Activated gamma-delta T cell (primary cell): ENCODE measurements around the gene PSMB4.
"Not testable (repeated sequence)": the region's sequence is repeated elsewhere in the genome, so short reads cannot be mapped to it uniquely, and the experiment has no call there.

Experiments
- DNase-seq: peaks from one replicate; lab custom pipeline; 2025; lab: John Stamatoyannopoulos, UW
- total RNA-seq, 2 donors: gene quantifications; one replicate each; lab custom pipeline; 2026; lab: John Stamatoyannopoulos, UW

The PSMB4 gene
- total RNA-seq: 186 to 188 reads per million in 2 donors

DNA sequence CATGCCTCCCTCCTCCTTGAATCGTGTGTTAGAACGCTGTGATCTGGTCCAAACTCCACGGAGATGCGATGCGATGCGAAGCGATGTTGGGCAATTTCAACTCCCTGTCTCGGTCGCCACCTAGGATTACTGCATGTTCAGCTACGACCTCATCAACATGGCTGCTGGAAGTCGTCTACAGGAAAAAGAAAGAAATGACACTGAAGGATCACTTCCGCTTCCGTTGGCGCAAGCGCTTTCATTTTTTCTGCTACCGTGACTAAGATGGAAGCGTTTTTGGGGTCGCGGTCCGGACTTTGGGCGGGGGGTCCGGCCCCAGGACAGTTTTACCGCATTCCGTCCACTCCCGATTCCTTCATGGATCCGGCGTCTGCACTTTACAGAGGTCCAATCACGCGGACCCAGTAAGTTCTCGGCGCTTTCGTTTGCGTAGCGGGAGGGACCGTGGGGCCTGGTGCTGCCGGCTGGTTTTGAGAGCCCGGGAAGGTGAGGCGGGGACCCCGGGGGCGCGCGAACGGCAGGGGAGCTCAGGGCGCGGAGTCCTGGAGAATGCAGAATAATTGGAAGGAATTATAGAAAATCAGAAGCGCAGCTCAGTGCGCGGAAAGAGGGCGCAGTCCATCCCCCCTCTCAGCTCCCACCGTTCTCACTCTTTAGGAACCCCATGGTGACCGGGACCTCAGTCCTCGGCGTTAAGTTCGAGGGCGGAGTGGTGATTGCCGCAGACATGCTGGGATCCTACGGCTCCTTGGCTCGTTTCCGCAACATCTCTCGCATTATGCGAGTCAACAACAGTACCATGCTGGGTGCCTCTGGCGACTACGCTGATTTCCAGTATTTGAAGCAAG is at the start of gene PSMB4:
Gene PSMB4 (plus strand): TSS at position 250 of the 848 bp plus-strand sequence. CDS start 15 bp downstream, at position 265.
- DNase-seq: peak; percentile 16

DNA sequence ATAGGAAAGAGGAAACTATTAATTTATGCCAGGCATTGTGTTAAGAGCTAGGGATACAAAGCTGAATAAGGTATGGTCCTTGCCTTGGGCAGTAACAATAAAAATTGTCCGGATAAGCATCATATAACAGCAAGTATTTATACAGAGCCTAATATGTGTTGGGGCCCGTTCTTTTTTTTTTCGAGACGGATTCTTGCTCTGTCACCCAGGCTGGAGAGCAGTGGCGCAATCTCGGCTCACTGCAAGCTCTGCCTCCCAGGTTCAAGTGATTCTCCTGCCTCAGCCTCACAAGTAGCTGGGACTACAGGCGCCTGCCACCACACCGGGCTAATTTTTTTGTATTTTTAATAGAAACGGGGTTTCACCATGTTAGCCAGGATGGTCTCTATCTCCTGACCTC is 49.0 kb upstream of the PSMB4 start:
- not testable (repeated sequence) for DNase-seq

DNA sequence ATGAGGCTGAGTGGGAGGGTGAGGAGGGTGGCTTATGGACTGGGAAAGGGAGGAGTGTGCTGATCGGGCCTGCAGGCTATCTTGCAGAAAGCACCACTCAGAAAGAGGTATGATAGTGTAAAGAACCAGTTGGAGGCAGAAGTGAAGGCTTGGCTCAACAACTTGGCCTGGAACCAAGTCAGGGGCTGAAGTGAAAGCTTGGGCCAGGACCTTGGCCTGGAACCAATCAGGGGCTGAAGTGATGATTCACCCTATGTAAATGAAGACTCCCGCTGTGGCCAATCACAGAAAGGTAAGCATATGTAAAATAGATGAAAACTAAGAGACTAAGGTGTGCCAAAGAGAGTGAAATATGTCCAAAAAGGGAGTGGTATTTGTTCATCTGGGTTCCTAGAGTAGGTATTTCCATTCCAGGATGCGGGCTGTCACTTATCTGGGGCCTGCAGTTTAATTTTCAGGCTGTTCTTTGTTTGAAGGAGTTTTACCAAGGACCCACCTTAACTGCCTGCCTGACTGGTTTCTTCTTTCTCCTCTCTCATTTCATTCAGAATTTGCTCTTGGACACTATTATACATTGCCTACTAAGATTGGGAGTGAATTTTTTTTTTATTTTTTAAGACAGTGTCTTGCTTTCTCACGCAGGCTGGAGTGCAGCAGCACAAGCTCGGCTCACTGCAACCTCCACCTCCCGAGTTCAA is 47.2 kb upstream of the PSMB4 start:
- DNase-seq: no peak

DNA sequence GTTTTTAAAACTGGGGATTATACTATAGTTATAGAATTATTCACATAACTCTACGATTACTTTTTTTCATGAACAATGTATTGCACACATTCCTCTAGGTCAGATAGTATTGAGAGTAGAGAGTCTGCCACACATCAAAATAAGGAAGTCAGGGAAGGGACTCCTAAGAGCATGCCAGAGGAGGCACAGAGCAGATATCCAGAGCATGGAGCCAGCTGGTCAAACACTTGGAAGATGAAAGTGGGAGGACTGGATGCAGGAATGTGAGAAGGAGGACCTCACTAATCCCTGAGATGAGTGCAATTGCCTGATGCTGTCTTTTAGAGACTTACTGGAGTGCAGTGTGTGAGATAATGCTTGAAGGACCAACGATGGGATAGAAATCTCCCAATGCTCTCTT is 42.7 kb upstream of the PSMB4 start:
- DNase-seq: no peak

DNA sequence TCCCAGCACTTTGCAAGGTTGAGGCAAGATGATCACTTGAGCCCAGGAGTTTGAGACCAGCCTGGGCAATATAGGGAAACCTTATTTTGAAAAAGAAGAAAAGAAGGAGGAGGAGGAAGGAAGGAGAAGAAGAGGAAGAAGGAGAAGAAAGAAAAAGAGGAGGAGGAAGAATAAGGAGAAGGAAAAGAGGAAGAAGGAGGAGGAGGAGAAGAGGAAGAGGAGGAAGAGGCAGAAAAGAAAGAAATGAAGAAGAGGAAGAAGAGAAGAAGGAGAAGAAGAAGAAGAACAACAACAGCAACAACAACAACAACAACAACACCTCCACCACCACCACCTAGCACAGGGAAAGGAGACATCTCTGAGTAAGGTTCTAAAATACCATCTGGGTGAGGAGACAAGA is 37.5 kb upstream of the PSMB4 start:
- DNase-seq: no peak

DNA sequence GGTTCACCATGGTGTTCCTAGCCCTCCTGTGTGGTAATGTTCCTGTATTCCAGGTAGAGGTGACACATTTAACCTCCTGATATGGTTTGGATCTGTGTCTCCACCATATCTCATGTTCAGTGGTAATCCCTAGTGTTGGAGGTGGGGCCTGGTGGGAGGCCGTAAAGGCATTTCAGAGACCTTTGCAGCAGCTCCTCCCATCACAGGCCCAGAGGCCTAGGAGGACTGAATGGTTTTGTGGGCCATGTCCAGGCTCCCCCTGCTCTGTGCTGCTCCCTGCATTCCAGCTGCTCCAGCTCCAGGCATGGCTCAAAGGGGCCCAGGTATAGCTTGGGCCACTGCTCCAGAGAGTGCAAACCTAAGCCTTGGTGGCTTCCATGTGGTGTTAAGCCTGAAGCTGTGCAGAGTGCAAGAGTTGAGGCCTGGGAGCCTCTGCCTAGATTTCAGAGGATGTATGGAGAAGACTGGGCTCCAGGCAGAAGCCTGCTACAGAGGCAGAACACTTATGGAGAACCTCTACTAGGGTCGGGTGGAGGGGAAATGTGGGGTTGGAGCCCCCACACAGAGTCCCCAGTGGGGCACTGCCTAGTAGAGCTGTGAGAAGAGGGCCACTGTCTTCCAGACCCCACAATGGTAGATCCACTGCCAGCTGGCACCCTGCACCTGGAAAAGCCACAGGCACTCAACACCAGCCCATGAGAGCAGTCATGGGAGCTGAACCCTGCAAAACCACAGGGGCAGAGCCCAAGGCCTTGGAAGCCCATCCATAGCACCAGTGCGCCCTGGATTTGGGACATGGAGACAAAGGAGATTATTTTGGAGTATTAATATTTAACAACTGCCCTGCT is 36.8 kb upstream of the PSMB4 start:
- DNase-seq: no peak

DNA sequence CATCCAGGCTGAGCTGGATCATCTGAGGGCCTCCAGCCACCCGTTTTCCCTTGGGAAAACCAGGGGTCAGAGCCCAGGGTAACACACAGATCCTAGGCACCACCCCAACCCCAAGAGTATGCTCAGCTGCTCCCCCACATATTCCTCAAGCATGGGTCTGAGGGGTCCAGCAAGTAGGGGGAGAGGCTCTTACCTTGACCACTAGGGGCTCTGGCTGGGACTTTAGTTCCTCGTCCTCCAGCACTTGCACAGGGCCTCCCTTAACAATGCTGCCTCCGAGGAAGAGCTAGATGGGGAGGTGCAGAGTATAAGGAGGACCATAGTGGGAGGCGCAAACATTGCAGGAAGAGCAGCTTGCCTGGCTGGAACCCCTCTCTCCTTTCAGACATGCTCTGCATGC is 34.4 kb upstream of the PSMB4 start:
- DNase-seq: no peak

DNA sequence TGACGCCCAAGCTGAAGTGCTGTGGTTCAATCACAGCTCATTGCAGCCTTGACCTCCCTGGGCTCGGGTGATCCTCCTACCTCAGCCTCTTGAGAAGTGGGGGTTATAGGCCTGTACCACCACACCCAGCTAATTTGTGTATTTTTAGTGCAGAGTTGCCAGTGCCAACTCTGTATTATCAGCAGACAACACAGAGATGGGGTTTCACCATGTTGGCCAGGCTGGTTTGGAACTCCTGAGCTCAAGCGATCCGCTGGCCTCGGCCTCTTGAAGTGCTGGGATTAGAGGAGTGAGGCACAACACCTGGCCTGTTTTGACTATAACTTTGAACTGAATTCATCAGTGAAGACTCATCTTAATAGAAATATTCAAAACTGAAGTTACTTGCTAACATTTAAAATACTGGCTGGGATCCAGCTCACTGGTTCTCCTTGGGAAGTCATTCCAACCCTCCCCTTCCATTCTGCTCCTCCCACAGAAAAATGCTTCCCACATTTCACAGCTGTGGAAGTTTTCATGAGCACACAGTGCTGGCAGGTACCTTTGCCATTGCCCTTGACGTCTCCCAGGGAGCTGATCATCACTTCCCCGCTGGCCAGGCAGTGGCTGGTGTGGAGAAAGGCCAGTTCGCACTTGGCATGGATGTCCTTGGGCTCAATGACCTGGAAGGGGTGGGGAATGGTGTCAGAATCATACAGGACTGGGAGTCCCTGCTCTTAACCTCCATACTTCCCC is 31.5 kb upstream of the PSMB4 start:
- no peak for DNase-seq

DNA sequence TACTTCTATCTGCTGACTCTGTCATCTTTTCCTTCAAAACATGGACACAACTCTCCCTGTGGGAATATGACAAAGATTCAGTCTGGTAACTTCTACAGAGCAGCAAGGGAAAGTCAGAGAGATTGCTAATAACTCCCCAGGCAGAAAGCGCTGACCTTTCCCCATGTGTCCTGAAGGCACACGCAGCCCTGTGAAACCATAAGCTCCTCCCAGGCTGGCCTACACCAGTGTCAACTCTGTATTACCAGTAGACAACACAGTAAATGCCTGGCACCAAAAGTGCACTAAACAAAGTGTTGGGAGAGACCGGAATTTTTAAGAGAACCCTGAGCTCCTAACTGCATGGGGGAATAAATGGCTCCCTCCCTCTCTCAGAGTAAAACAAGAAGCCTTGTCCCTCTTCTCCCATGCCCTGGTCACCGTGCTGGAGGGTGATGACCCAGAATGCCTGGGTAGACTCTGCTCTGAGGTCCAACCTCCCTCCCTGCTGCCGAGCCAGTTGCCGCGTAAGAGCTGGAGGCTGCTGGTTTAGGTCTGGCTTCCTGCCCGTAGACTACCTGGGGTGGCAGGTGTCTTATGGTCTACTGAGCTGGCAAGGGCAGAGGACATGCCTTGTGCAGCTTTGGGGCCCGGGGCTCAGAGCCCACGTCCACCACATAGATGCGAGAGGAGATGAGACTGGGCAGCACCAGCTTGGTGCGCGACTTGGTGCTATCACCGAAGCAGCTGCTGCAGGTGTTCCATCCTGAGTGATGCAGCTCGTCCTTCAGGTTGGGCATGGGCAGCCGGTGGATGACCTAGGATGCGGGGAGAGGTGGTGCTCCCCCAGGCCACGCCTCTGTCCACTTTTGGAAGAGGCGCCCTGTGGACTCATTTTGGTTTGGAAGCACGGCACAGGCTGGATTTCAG is 30.7 kb upstream of the PSMB4 start:
- no peak for DNase-seq

DNA sequence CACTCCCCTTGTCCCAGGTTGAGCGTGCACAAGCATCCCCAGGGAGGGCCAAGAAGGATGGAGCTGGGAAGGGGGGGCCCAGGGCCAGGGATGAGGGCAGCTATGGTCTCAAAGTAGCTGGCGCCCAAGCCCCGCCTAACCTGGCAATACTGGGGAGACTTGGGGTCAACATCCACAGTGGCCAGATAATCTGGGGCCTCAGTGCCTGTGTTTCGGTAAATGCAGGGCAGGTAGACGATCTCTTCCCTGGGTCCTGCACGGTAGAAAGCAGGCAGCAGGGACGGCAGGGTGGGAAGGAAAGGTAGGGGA is 30.1 kb upstream of the PSMB4 start:
- no peak for DNase-seq

DNA sequence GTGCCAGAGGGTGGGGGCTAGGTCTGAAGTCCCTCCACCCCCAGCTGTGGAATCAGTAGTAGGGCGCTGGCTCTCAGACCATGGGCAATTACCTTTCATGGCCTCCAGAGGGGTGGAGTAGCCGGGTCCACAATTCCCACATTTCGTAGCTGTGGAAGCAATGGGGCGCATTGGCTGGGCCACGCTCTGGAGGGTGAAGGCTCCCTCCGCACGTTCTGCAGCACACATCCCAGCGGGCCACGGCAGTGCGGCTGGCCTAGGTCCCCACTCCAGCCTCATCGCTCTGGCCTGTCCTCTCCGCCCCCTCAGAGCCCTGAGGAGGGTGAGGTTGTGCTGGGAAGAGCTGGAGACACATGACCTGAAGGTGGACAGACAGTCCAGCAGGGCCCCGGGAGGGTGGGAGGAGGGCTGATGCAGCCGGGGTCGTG is 29.7 kb upstream of the PSMB4 start:
- DNase-seq: no peak

DNA sequence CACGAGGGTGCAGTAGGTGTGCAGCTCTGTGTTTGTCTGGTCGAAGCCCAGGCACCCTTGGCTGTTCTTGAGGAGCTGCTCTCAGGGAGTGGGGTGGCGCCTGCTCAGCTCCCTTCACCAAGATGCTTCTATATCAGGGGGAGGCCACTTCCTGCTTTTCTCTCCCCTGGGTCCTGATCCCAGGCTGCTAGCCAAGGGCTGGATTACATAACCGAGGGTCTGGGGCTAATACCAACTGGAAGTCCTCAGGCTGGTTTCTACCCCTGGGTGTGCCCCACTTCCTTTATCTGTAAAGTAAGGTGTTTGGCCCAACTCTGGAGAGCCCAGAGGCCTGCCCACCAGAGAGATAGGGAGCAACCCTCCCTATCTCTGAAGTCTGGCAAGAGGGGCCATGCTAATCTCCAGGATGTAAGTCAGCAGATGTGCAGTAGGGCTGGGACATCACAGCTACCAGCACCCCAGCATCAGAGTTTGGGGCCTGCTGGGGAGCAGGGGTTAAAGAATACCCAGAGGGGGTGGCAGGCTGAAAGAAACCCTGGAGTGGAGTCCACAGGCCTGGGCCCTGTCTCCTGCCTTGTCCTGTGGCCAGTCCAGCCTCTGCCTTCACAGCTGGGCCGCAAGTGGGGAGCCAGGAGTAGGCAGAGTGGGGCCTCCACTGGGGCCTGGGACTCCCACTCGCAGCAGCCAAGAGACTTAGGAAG is 29.0 kb upstream of the PSMB4 start:
- no peak for DNase-seq

DNA sequence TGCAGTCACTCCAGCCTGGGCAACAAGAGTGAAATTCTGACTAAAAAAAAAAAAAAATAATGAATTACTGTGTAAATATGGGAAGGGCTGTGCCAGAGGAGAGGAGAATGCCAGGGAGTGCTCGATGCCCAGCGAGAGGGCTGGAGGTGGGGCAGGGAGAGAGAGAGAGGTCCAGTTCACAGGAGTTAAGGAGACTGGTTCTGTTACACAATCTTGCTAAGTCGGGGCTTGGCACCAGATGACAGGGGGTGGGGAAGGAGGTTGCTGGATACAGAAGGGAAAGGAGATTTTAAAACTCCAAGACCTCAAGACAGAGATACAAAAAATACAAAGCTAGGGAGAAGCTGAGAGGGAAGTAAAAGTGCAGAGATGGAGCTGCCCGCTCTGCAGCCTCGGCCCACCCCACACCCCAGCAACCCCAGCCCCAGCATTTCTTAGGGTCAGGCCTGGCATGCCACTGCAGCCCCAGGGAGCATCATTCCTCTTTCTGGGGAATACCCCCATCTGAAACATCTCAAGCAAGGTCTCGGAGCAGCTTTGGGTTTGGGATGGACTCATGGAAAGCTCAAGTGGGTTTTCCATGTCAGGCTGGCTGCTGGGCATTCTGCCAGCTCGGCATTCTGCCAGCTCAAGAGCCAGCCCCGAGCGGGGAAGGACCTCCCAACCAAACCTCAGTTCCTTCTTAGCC is 27.9 kb upstream of the PSMB4 start:
- no peak for DNase-seq

DNA sequence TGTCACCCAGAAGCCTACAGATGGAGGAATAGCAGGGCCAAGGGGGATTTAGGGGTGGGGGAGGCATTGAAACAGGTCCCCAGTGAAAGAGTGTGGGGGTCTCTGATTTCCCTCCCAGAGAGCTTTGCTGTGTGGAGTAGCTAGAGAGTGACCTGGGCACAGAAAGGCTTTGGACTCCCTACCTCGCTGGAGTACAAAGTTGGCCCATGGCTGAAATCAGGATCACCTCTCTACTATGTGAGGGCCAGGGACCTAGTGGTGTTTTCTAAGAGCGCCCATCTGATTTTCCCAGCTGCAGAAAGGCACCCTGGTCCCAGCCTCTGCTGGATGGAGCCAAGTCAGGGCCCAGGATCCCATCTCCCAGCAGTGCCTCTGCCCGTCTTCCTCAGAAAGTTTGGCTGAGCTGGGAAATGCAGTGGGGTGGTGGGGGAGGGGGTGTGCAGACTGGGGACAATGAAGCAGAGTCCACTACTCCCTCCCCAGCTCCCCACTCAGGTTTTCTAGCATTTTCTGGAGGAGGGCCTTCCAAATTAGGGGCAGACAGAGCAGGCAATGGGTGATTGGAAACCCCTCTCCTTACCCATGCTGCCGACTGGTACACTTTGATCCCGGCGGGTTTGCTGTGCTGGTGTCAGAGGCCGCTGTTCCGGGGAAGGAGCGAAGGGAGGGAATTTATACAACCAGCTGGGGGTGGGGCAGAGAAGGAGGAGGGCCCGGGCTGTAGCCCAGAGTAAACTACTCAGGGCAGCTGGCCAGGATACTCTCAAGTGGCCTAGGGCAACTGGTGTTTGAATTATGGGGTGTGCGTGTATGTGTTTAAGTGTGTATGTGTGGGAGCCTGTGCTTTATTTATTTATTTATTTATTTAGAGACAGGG is 27.1 kb upstream of the PSMB4 start, which contains the start of gene SELENBP1:
Gene SELENBP1 (minus strand): TSS at position 648 of the 877 bp plus-strand sequence. CDS start 64 bp downstream, at position 584.
- no peak for DNase-seq

DNA sequence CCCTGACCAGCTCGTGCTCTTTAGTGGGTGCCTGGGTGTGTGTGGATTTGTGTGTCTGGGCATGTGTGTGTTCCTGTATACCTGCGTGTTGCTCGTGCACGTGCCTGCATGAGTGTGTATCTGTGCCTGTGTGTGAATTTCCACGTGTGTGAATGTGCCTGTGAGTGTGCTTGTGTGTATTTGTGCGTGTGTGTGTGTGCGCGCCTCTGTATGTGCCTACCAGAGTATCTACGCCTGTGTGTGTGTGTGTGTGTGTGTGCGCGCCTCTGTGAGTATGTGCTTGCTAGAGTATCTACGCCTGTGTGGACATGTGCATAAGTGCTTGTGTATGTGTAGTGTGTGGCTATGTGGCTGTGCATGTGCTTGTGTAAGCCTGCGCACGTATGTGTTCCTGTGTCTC is 26.2 kb upstream of the PSMB4 start:
- no peak for DNase-seq

DNA sequence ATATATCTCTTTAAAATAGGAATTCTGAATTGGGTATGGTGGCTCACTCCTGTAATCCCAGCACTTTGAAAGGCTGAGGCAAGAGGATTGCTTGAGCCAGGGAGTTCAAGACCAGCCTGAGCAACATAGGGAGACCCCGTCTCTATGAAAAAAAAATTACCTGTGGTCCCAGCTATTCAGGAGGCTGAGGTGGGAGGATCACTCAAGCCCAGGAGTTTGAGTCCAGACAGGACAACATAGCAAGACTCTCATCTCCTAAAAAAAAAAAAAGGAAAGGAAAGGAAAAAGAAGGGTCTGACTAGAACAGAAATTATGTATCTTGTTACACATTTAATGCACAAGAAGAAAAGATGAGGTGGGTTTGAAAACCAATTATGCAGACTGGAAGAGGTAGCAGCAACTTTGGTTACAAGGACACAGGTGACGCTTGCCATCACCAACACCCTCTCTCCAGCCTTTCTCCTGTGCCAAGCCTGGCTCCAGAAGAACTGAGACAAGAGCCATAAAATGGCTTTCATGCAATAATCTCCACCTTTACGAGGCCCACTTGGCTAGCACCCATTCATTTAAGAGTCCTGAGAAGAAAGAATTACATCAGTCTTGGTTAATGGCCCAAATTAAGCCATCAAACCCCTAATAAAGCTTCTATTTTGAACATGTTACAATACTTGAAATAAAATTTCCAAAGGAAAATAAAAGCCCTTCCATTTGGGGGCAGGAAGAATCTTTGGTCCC is 22.1 kb upstream of the PSMB4 start:
- DNase-seq: no peak

DNA sequence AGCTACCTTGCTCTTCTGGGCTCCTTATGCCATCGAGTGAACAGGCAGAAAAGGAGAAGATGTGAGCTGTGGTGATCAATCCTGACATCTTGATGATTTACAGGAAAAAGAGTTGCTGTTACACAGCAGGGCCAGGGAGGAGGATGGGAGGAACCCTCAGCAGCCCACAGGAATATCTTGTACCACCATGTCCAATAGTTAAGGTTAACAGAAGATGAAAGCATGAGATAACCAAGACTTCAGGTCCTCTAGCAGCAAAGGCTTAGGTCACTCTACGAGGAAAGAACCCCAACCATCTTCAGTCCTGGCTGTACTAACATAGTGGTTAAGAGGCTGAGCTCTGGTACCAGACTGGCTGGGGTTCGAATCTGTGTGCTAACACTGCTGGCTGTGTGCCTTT is 14.8 kb upstream of the PSMB4 start:
- no peak for DNase-seq

DNA sequence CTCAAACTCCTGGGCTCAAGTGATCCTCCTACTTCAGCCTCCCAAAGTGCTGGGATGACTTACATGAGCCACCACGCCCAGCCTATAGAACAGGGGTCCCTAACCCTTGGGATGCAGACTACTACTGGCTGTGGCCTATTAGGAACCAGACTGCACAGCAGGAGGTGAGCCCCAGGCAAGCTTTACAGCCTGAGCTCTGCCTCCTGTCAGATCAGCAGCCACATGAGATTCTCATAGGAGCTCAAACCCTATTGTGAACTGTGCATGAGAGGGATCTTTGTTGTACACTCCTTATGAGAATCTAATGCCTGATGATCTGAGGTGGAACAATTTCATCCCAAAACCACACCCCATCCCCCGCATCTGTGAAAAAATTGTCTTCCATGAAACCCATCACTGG is 13.4 kb upstream of the PSMB4 start:
- no peak for DNase-seq
